ENCODE results near the gene FRMPD2. TPM values are rescaled to one million over a fixed set of nuclear protein-coding genes. Genes with fewer than 3 reads are reported as not detected.
"Not testable (repeated sequence)": the region's sequence is repeated elsewhere in the genome, so short reads cannot be mapped to it uniquely, and the experiment has no call there.

FRMPD2 gene
- total RNA-seq, 1 donor from 2014 or later = not detected

DNA sequence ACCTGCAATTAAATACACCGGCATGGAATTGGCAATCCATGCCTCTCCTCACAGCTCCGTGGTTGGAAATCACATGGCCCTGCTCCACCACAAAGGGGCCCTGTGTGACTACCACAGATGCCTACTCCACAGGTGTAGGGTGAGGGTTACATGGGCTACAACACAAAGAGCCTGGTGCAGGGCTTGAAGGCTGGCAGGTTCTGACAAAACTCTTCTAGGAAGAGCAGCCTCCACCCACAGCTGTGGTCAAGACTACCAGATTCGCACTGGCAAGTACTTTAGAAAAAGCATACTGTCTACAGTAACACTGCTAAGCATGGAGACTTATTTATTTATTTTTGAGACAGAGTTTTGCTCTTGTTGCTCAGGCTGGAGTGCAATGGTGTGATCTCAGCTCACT lies 126.9 kb downstream of the FRMPD2 start:
- H3K27ac ChIP-seq; intact Hi-C loops (cut with DNase I); H3K27me3 ChIP-seq; H3K4me3 ChIP-seq; H3K9me3 ChIP-seq; DNase-seq (ENCODE audit: low spot score in 2 of 2); H3K36me3 ChIP-seq; H3K4me1 ChIP-seq: not testable (repeated sequence)

DNA sequence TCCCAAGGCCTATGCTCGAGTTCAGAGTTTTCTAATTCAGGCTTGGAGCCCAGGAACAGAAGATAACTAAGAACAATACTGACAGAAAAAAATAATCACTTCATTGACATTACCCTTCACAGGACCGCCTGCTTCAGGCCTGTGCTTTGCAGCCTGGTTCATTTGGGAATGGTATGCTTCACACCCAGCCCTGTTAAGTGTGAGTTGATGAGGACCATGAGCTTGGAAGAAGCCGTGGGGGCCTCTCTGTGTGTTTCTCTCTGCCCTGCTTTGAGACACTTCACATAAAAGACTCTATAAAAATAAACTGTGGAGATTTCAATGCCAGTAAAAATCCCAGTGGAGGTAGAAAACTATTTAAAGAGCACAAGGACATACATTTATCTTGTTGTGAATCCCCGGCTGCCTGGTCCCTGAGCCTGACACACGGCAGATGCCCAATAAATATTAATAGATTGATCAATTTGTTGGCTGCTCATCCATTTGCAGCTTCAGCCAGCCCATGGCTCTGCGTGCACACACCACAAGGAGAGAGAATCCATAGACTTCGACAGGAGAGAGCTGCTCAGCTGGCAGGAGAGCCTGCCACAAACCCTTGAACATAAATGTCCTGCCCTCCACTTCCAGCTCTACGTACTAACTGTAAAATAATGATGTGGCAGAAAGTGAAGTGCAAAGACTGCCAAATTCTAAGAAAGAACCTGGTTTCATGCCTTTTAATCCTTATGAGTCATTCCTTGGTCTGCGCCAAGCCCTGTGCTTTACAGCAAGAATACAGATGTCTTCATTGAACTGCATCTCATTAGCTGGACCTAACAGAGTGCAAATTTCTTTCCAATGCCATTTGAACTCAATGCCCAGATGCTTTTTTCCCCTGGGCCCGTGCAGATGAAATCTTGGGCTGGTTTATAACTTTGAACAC lies 130.5 kb downstream of the FRMPD2 start:
- H3K4me3 ChIP-seq; H3K4me1 ChIP-seq; H3K9me3 ChIP-seq; H3K27ac ChIP-seq; DNase-seq (ENCODE audit: low spot score in 2 of 2); H3K27me3 ChIP-seq; intact Hi-C loops (cut with DNase I); H3K36me3 ChIP-seq: not testable (repeated sequence)

DNA sequence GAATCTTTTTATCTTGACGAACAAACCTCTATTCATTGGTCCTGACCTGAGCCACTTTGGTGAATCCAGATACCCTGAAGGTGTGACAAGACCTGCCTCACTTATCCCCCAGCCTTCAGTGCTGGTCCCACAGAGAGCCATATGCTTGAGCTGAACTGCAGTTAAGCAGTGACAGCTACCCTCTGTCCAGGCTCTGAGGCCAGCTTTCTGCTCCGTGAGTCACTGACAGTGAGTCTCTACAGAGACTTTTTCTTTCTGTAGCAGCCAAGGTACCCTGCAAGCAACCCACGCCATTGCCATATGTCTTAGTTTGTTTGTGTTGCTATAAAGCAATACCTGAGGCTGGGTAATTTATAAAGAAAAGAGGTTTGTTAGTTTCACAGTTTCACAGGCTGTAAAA lies 133.5 kb downstream of the FRMPD2 start:
- intact Hi-C loops (cut with DNase I); H3K27me3 ChIP-seq; DNase-seq (ENCODE audit: low spot score in 2 of 2); H3K9me3 ChIP-seq; H3K36me3 ChIP-seq; H3K4me3 ChIP-seq; H3K27ac ChIP-seq; H3K4me1 ChIP-seq: not testable (repeated sequence)

DNA sequence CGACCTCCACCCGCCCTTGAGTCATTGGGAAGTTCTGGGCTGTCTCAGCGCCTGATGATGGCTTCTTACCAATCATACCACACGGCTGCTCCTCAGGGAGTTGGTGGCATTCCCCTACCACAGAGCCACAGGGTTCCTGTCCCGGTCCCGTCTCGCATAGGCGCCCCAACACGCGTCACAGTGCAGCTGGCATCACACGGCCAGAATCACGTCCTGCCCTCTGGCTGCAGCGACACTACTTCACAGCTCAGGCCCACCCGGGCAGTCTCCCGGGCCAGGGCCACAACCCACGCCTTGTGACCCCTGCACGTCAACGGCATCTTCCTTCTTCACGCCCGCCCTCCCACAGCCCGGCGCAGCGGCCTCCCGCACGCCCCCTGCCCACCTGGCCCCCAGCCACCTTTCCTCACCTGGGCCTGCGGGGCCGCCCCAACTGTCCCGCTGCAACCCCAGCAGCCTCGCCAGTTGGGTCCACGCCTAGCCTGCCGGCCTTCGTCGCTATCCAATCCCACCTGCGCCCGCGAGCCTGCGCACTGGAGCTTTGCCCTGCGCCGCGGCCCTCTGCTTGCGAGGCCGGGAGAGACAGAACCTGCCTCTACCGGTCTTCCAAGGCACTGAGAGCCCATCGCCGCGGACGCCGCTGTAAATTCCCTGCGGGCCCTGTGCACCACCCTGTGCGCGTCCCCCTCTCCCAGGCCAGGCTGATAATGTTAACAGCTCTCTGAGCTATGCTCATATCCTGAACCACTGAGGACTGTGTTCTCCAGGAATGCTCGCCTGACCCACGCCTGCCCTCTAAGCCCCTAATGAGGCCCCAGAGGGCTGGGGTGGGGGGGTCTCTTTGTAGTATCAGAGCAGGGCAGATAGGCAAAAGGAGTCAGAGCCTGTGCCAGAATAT lies 134.3 kb downstream of the FRMPD2 start:
- not testable (repeated sequence) for DNase-seq (ENCODE audit: low spot score in 2 of 2)

DNA sequence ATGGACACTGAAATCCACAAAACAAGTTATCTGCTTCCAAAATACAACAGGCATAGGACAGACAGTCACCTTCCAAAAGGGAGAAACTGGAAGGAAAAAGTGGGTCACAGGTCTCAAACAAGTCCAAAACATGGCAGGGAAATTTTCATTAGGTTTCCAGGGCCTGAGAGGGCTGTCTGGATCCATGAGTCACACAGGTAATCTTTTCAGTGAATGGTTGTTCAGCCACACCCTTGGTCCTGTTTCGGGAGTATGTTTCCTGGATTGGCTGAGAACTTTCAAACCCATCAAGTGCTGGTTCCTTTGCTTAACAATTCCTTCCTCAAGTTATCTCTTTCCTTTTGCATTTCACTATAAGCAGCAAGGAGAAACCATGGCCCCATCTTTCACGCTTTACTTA lies 145.5 kb downstream of the FRMPD2 start:
- DNase-seq (ENCODE audit: low spot score in 2 of 2); intact Hi-C loops (cut with DNase I); H3K27me3 ChIP-seq: not testable (repeated sequence)

More for the DNA sequence above, 134.3 kb downstream of the FRMPD2 start:
- intact Hi-C loops (cut with DNase I); H3K27me3 ChIP-seq; H3K4me3 ChIP-seq; H3K9me3 ChIP-seq; H3K27ac ChIP-seq; H3K4me1 ChIP-seq; H3K36me3 ChIP-seq: not testable (repeated sequence)

DNA sequence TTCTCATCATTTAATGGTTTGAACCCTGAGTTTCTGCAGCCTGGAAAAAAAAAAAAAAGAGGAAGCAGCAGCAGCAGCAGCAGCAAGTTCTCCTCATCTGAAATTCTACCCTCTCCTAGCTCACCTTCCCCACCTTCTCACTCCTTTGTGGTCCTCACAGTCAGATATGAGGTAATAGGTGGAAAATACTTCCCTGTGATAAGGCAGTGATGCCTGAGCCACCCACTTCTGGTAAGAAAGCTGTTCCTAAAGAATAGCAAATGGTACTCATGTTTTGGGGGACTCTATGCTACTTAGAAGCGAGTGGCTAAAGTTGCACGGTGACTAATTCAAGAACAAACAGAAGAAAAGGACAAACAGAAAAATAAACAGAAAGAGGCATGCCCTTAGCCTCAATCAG lies 148.2 kb downstream of the FRMPD2 start:
- H3K27ac ChIP-seq; DNase-seq (ENCODE audit: low spot score in 2 of 2); H3K4me1 ChIP-seq; H3K27me3 ChIP-seq; intact Hi-C loops (cut with DNase I); H3K36me3 ChIP-seq; H3K4me3 ChIP-seq; H3K9me3 ChIP-seq: not testable (repeated sequence)

More for the DNA sequence above, 145.5 kb downstream of the FRMPD2 start:
- H3K4me3 ChIP-seq, H3K27ac ChIP-seq, H3K4me1 ChIP-seq, H3K9me3 ChIP-seq, H3K36me3 ChIP-seq: not testable (repeated sequence)

DNA sequence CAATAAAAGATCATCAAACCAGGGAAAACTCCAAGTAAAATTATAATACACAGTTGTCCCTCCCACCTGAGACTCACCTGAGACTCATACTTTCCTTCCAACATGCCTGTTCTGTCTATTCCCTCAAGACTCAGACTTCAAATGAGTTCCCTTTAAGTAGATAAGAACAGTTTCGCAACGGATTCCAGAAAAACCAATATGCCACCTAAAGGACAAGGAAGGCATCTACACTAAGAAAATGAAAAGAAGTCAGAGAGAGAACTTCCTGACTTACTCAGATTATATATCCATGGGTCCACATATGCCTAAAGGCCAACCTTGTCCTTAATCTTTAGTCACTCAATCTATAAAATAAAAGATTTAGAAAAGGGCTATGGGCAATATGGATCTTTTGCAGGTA lies 148.9 kb downstream of the FRMPD2 start:
- H3K36me3 ChIP-seq; DNase-seq (ENCODE audit: low spot score in 2 of 2); H3K4me1 ChIP-seq; H3K4me3 ChIP-seq; intact Hi-C loops (cut with DNase I); H3K27me3 ChIP-seq; H3K27ac ChIP-seq; H3K9me3 ChIP-seq: not testable (repeated sequence)

DNA sequence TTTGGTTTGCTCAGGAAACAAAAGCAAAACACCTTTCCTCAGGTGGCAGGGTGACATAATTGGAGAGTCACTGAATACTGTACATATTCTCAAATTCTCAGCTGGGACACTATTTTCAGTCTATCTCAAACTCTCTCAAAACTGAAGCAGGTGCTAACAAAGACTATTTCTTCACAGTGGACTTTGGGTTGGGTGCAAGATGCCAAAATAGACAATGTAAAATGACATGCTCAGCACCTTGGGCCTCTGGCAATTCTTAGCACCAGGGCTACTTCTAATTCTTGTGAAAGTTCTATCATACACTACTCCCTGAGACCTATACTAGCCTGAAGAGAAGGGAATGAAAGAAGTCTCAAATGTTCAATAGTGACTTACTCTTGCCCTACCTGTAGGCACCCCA lies 151.9 kb downstream of the FRMPD2 start:
- H3K4me3 ChIP-seq; H3K4me1 ChIP-seq; intact Hi-C loops (cut with DNase I); DNase-seq (ENCODE audit: low spot score in 2 of 2); H3K9me3 ChIP-seq; H3K27ac ChIP-seq; H3K27me3 ChIP-seq; H3K36me3 ChIP-seq: not testable (repeated sequence)

DNA sequence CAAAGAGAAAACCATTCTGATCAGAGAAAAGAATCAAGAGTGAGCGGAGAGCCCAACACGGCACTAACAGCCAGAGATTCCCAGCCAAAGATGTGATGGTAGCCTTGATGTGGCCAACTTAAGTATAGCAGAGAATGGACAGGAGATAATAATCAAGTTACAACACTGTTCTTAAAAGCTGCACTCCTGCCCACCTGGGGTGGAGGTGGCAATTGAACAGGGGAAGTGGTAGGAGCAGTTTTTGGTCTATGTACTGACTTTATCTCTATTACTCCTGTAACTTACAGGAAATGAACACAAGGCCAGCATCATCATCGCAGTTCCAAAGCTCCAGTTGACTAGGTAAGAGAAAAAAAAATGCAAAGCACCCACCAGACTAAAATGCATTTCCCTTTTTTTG lies 164.2 kb downstream of the FRMPD2 start:
- H3K4me3 ChIP-seq; H3K9me3 ChIP-seq; H3K4me1 ChIP-seq; H3K36me3 ChIP-seq; H3K27me3 ChIP-seq; intact Hi-C loops (cut with DNase I); DNase-seq (ENCODE audit: low spot score in 2 of 2); H3K27ac ChIP-seq: not testable (repeated sequence)

Other genes starting within 250 kb of the FRMPD2 start
- 7.7 TPM for gene MAPK8, start 32.0 kb upstream of the FRMPD2 start, total RNA-seq

Data from ascending aorta (tissue), 2 donors.